Smooth muscle cell (in vitro differentiated cells): ENCODE results near the gene LASP1. TPM values are rescaled to one million over a fixed set of nuclear protein-coding genes. Genes with fewer than 3 reads are reported as not detected.
"Not testable (repeated sequence)": the region's sequence is repeated elsewhere in the genome, so short reads cannot be mapped to it uniquely, and the experiment has no call there.

ENCODE experiments used
- DNase-seq: peaks from one replicate; lab custom pipeline; 2025; ENCODE audit not compliant: unreplicated experiment; lab: John Stamatoyannopoulos, UW
- H2AFZ ChIP-seq: fragments of 200-600 bp; sonication (generic); 2 replicates; pipeline ENCODE4 v1.6.0; 2016; ENCODE audit warnings: antibody characterized with exemption, low read depth, mild to moderate bottlenecking
- H3F3A ChIP-seq: fragments of 200-600 bp; sonication (generic); 2 replicates; pipeline ENCODE4 v1.6.0; 2017; ENCODE audit warnings: antibody characterized with exemption, low read depth
- H3K27ac ChIP-seq: fragments of 200-600 bp; sonication (generic); 2 replicates; pipeline ENCODE4 v1.5.1; 2016; ENCODE audit warnings: low read depth, mild to moderate bottlenecking
- H3K27me3 ChIP-seq: fragments of 200-600 bp; sonication (generic); 2 replicates; pipeline ENCODE4 v1.6.1; 2016; ENCODE audit warnings: low read depth, mild to moderate bottlenecking
- H3K36me3 ChIP-seq: fragments of 200-600 bp; sonication (generic); 2 replicates; pipeline ENCODE4 v1.5.1; 2016; ENCODE audit warnings: low read depth
- H3K4me1 ChIP-seq: fragments of 200-600 bp; sonication (generic); 2 replicates; pipeline ENCODE4 v1.5.1; 2016; ENCODE audit warnings: low read depth
- H3K4me2 ChIP-seq: fragments of 200-600 bp; sonication (generic); 2 replicates; pipeline ENCODE4 v1.6.0; 2016; ENCODE audit warnings: mild to moderate bottlenecking
- H3K4me3 ChIP-seq: fragments of 200-600 bp; sonication (generic); 2 replicates; pipeline ENCODE4 v1.5.1; 2016; ENCODE audit warnings: mild to moderate bottlenecking
- H3K79me2 ChIP-seq: fragments of 200-600 bp; sonication (generic); 2 replicates; pipeline ENCODE4 v1.6.0; 2016; ENCODE audit warnings: low read depth, mild to moderate bottlenecking
- H3K9ac ChIP-seq: fragments of 200-600 bp; sonication (generic); 2 replicates; pipeline ENCODE4 v1.6.0; 2016; ENCODE audit warnings: low read depth
- H3K9me3 ChIP-seq: fragments of 200-600 bp; sonication (generic); replicated peaks from 2 replicates; pipeline ENCODE4 v1.5.1; 2016; ENCODE audit warnings: low read depth
- H4K20me1 ChIP-seq: fragments of 200-600 bp; sonication (generic); 2 replicates; pipeline ENCODE4 v1.6.0; 2016; ENCODE audit warnings: low read depth
- WGBS: methylation state at CpG from one replicate; pipeline ENCODE4 v1.1.7; 2016; ENCODE audit warnings: low lambda C conversion rate; 5-methylcytosine and 5-hydroxymethylcytosine counted together
- polyA plus RNA-seq: library from polyadenylated mRNA; unstranded; fragments of >200 nt; fragmentation: Nextera tagmentation; extraction: Ambion mirVana; gene quantifications from 2 replicates; pipeline ENCODE4 v1.2.1, GENCODE V29; 2016
- total RNA-seq: library from RNA; depleted of rRNA; stranded (reverse); fragments of >200 nt; gene quantifications from 2 replicates; pipeline ENCODE4 v1.2.3, GENCODE V29; 2014
- TF ChIP-seq, protein P1 (sequence below): fragments of 200-600 bp; sonication (generic); IDR thresholded peaks from 2 replicates; pipeline ENCODE4 v1.5.1; 2017; ENCODE audit warnings: borderline replicate concordance, mild to moderate bottlenecking, antibody characterized with exemption; ENCODE audit not compliant: insufficient read depth, poor library complexity, severe bottlenecking

LASP1 gene
- total and polyA plus RNA-seq, 2 experiments from 2014 or later, result 130 to 133 TPM

GRCh38 chr17:38910325-38910724 lies 40.5 kb downstream of the LASP1 start:
- no peak overlapping the region for H3K9ac ChIP-seq
- no peak overlapping the region for H3K4me3 ChIP-seq
- WGBS, result 87% methylated on average over 5 of the region's 5 CpGs
- H3K79me2 ChIP-seq, result peaks cover 57% of the 10 kb centered on the region
- no peak overlapping the region for H3K27ac ChIP-seq
- no peaks in the 10 kb centered on the region for H3K27me3 ChIP-seq
- H4K20me1 ChIP-seq, result peaks cover 99% of the 10 kb centered on the region
- no peak overlapping the region for H3K4me2 ChIP-seq
- H2AFZ ChIP-seq, result no peak overlapping the region
- no peaks in the 10 kb centered on the region for H3F3A ChIP-seq
- TF ChIP-seq, protein P1, sequence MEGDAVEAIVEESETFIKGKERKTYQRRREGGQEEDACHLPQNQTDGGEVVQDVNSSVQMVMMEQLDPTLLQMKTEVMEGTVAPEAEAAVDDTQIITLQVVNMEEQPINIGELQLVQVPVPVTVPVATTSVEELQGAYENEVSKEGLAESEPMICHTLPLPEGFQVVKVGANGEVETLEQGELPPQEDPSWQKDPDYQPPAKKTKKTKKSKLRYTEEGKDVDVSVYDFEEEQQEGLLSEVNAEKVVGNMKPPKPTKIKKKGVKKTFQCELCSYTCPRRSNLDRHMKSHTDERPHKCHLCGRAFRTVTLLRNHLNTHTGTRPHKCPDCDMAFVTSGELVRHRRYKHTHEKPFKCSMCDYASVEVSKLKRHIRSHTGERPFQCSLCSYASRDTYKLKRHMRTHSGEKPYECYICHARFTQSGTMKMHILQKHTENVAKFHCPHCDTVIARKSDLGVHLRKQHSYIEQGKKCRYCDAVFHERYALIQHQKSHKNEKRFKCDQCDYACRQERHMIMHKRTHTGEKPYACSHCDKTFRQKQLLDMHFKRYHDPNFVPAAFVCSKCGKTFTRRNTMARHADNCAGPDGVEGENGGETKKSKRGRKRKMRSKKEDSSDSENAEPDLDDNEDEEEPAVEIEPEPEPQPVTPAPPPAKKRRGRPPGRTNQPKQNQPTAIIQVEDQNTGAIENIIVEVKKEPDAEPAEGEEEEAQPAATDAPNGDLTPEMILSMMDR, result no peak
- H3K9me3 ChIP-seq, result no peaks in the 10 kb centered on the region
- no peak for DNase-seq
- H3K4me1 ChIP-seq, result no peaks in the 10 kb centered on the region
- no peaks in the 10 kb centered on the region for H3K36me3 ChIP-seq

DNA sequence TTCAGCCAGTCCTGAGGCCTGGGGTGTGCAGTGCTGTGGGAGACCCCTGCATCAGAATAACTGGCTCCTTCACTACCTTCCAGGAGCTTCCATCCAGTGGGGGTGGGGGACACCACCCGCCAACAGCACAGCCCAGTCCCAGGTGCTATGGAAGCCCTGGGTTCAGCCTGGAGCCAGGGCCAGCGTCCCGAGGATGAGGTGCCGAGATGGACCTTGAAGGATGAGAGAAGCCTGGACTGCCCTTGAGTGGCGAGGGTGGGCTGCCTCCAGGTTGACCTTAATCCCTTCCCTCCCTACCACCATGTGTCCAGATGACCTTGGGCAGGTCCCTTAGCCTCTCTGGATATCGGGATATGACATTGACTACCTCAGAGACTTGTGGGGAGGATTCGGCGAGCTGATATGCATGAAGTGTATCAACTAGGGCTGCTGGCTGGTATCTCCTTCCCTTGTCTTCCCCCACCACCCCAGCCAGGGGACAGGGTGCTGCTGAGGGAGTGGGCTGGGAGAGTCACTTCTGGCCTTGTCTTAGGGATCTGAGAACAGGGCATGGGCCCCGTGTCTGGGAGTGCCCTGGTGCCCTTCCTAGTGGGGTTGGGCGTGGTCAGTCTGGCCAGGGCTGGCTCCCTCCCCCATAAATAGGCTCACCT lies 41.3 kb downstream of the LASP1 start:
- H4K20me1 ChIP-seq, result peaks cover 99% of the 10 kb centered on the region
- H2AFZ ChIP-seq, result no peak overlapping the region
- TF ChIP-seq, protein P1, result no peak
- H3K4me1 ChIP-seq, result no peaks in the 10 kb centered on the region
- 95% methylated on average over 10 of the region's 10 CpGs for WGBS
- no peak overlapping the region for H3K4me3 ChIP-seq
- peaks cover 48% of the 10 kb centered on the region for H3K79me2 ChIP-seq
- DNase-seq, result no peak
- no peak overlapping the region for H3K4me2 ChIP-seq
- H3K9ac ChIP-seq, result no peak overlapping the region
- H3K27me3 ChIP-seq, result no peaks in the 10 kb centered on the region
- no peaks in the 10 kb centered on the region for H3K36me3 ChIP-seq
- H3K9me3 ChIP-seq, result no peaks in the 10 kb centered on the region
- H3K27ac ChIP-seq, result no peak overlapping the region
- H3F3A ChIP-seq, result peaks cover 8% of the 10 kb centered on the region

GRCh38 chr17:38911731-38912081 lies 41.8 kb downstream of the LASP1 start:
- H3K36me3 ChIP-seq, H3K27me3 ChIP-seq, H3K9me3 ChIP-seq, H3K4me2 ChIP-seq, H3K9ac ChIP-seq, H3K27ac ChIP-seq, H3K4me3 ChIP-seq, DNase-seq, H3K4me1 ChIP-seq, H2AFZ ChIP-seq: not testable (repeated sequence)
- Histone ChIP-seq H4K20me1 (peaks cover 99% of the 10 kb centered on the region), H3F3A (peaks cover 12% of the 10 kb centered on the region), H3K79me2 (peaks cover 44% of the 10 kb centered on the region)
- 98% methylated on average over 8 of the region's 8 CpGs for WGBS

- peaks cover 38% of the 10 kb centered on the region for H3K79me2 ChIP-seq
- peaks cover 12% of the 10 kb centered on the region for H3F3A ChIP-seq
- H3K4me2 ChIP-seq, result no peak overlapping the region
- H3K4me3 ChIP-seq, result no peak overlapping the region
- TF ChIP-seq, protein P1, result no peak
- no peak overlapping the region for H3K27ac ChIP-seq
- no peaks in the 10 kb centered on the region for H3K36me3 ChIP-seq
- H2AFZ ChIP-seq, result no peak overlapping the region
- H3K9me3 ChIP-seq, result no peaks in the 10 kb centered on the region
- no peaks in the 10 kb centered on the region for H3K4me1 ChIP-seq
- H3K9ac ChIP-seq, result no peak overlapping the region
- no peak for DNase-seq
- no peaks in the 10 kb centered on the region for H3K27me3 ChIP-seq
- WGBS, result 89% methylated on average over 13 of the region's 13 CpGs
- H4K20me1 ChIP-seq, result peaks cover 99% of the 10 kb centered on the region
Observed at GRCh38 chr17:38912221-38912813, 42.5 kb downstream of the LASP1 start.
